Activated naive CD8-positive, alpha-beta T cell treated with anti-CD3 and anti-CD28 coated beads, Interleukin-2, amount 50 U/mL, for 24 hours (primary cell): ENCODE measurements around the gene VSNL1.

Experiments used
- ATAC-seq: fragments of 150-1000 bp; cut with Tn5 transposase; one replicate; pipeline ENCODE4 v1.10.0; 2021
- DNase-seq: peaks from one replicate; pipeline ENCODE4 v3.0.0; 2021
- H3K27ac Mint-ChIP-seq: one replicate; pipeline ENCODE4 v1.8.0; 2021; ENCODE audit warnings: mild to moderate bottlenecking, mixed read lengths
- H3K27me3 Mint-ChIP-seq: one replicate; pipeline ENCODE4 v1.8.0; 2021; ENCODE audit warnings: mixed read lengths
- H3K36me3 Mint-ChIP-seq: one replicate; pipeline ENCODE4 v1.8.0; 2021; ENCODE audit warnings: low read depth, mixed read lengths
- H3K4me1 Mint-ChIP-seq: one replicate; pipeline ENCODE4 v1.8.0; 2021; ENCODE audit warnings: mixed read lengths
- H3K4me3 Mint-ChIP-seq: one replicate; pipeline ENCODE4 v1.8.0; 2021; ENCODE audit warnings: mild to moderate bottlenecking, moderate library complexity, mixed read lengths
- H3K9me3 Mint-ChIP-seq: one replicate; pipeline ENCODE4 v1.8.0; 2021; ENCODE audit warnings: mixed read lengths

Gene VSNL1

DNA sequence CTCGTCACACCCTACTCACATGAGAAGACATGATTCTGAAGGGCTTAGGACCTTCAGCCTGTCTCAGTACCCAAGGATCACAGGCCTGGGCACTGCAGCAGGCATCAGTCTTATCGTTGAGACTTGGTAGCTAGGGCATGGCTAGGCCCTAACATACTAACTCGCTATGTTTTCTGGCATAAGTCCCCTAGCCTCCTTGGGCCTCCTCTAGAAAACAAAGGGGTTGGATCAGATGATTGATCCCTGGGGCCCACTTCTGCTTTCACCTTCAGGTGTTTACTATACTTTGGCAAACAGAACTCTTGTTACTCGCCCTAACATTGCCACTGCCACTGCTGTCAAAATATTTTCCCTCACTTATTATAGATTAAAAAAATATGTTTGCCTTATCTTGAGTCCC is 44.2 kb downstream of the VSNL1 start:
- Mint-ChIP-seq H3K9me3 (no peaks in the 10 kb centered on the region), H3K27ac (no peak overlapping the region), H3K4me3 (no peak overlapping the region), H3K36me3 (no peaks in the 10 kb centered on the region), H3K4me1 (no peaks in the 10 kb centered on the region), H3K27me3 (no peaks in the 10 kb centered on the region)
- DNase-seq (no peak), ATAC-seq (no peak)

GRCh38 chr2:17587469-17587868 is 47.0 kb downstream of the VSNL1 start:
- H3K4me3 Mint-ChIP-seq: no peak overlapping the region

GRCh38 chr2:17588031-17588430 is 47.5 kb downstream of the VSNL1 start:
- no peak overlapping the region for H3K4me3 Mint-ChIP-seq
- no peaks in the 10 kb centered on the region for H3K4me1 Mint-ChIP-seq
- DNase-seq (no peak), ATAC-seq (no peak)
- no peak overlapping the region for H3K27ac Mint-ChIP-seq
- no peaks in the 10 kb centered on the region for H3K9me3 Mint-ChIP-seq
- peaks cover 2% of the 10 kb centered on the region for H3K27me3 Mint-ChIP-seq
- H3K36me3 Mint-ChIP-seq: no peaks in the 10 kb centered on the region

More at GRCh38 chr2:17587469-17587868, 47.0 kb downstream of the VSNL1 start:
- H3K4me1 Mint-ChIP-seq: no peaks in the 10 kb centered on the region
- no peak for DNase-seq
- no peak for ATAC-seq
- no peaks in the 10 kb centered on the region for H3K9me3 Mint-ChIP-seq
- no peaks in the 10 kb centered on the region for H3K36me3 Mint-ChIP-seq
- H3K27ac Mint-ChIP-seq: no peak overlapping the region
- peaks cover 2% of the 10 kb centered on the region for H3K27me3 Mint-ChIP-seq

DNA sequence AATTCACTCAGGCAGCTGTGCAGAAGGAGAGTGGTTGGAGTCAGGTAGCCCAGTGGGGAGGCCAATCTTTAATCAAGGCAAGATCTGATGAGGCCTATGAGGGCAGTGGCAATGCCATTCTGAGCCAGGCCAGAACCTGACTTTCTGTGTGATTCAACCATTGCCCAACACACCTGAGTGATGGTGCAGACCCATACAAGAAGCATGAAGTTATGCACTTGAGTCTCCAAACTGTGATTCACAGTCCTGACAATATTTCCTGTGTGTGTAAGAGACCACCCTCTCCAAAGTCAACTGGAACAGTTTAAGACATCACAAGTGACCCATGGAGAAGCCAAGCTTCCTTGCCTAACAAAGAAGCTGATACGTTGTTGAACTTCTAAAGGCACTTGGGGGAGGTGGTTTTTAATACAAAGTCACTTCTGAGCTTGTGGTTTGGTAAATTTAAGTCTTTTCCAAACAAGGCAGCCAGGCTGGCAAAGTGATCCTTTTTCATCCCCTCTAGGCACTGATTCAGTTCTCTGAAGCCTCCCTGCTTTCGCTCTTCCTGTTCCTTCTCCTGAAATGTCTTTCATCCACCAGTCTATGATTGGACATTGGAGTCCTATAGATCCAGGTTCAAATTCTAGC is 49.0 kb downstream of the VSNL1 start:
- Mint-ChIP-seq H3K27me3 (peaks cover 2% of the 10 kb centered on the region), H3K9me3 (no peaks in the 10 kb centered on the region), H3K36me3 (no peaks in the 10 kb centered on the region), H3K4me3 (no peak overlapping the region), H3K27ac (no peak overlapping the region), H3K4me1 (no peaks in the 10 kb centered on the region)
- DNase-seq: no peak
- ATAC-seq: no peak

- no peak overlapping the region for H3K27ac Mint-ChIP-seq
Observed at GRCh38 chr2:17590342-17590911, 49.9 kb downstream of the VSNL1 start.

DNA sequence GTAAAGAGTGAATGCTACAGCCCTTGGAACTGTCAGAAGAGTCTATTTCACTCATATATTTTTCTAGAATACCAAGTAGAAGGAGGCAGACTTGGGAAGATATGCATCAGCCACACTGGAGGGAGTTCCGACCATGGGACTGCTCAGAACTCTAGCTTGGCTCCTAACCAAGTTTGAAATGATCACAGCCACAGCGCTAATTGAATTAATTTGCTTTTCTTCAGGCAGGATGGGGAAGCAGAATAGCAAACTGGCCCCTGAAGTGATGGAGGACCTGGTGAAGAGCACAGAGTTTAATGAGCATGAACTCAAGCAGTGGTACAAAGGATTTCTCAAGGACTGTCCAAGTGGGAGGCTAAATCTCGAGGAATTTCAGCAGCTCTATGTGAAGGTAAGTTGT is 51.4 kb downstream of the VSNL1 start:
- no peaks in the 10 kb centered on the region for H3K36me3 Mint-ChIP-seq
- ATAC-seq (no peak), DNase-seq (no peak)
- no peaks in the 10 kb centered on the region for H3K4me1 Mint-ChIP-seq
- no peak overlapping the region for H3K27ac Mint-ChIP-seq
- H3K4me3 Mint-ChIP-seq: no peak overlapping the region
- H3K27me3 Mint-ChIP-seq: peaks cover 4% of the 10 kb centered on the region
- H3K9me3 Mint-ChIP-seq: no peaks in the 10 kb centered on the region

More at GRCh38 chr2:17590342-17590911, 49.9 kb downstream of the VSNL1 start:
- Mint-ChIP-seq H3K36me3 (no peaks in the 10 kb centered on the region), H3K27me3 (peaks cover 4% of the 10 kb centered on the region), H3K9me3 (no peaks in the 10 kb centered on the region), H3K4me3 (no peak overlapping the region), H3K4me1 (no peaks in the 10 kb centered on the region)
- ATAC-seq (no peak), DNase-seq (no peak)

DNA sequence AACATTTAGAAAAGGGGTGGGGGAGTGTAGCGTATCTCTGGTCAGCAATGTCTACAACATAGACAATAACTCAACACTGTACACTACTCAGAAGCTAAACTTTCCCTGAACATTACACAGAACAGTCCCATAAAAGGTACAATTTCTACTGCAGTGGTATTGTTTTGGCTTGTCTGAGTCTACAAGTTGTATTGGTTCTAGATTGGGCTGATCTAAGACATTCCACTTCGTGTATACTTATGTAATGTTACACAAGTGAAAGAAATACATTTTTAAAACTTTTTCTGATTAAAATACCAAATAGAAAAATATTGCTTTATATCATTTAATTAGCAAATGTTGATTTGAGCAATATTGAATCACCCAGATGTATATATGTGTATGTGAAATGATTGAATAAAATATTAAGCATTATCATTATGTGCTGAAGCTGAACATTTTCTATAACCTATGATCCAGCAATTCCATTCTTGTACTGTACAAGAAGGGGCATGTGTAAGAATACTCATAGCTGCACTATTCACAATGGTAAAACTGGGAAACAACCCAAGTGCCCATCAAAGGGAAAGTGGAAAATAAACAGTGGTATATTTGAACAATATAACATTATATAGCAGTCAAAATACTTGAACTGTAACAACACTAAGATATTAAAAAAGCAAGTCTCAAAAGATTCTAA is 52.4 kb downstream of the VSNL1 start:
- H3K27ac Mint-ChIP-seq: no peak overlapping the region
- no peaks in the 10 kb centered on the region for H3K36me3 Mint-ChIP-seq
- no peak overlapping the region for H3K4me3 Mint-ChIP-seq

GRCh38 chr2:17593445-17593840 is 52.9 kb downstream of the VSNL1 start:
- H3K27ac Mint-ChIP-seq: no peak overlapping the region
- H3K4me1 Mint-ChIP-seq: no peaks in the 10 kb centered on the region
- no peak overlapping the region for H3K4me3 Mint-ChIP-seq
- DNase-seq (no peak), ATAC-seq (no peak)
- H3K9me3 Mint-ChIP-seq: no peaks in the 10 kb centered on the region
- H3K36me3 Mint-ChIP-seq: no peaks in the 10 kb centered on the region
- peaks cover 4% of the 10 kb centered on the region for H3K27me3 Mint-ChIP-seq

More for the DNA sequence above, 52.4 kb downstream of the VSNL1 start:
- Mint-ChIP-seq H3K9me3 (no peaks in the 10 kb centered on the region), H3K4me1 (no peaks in the 10 kb centered on the region), H3K27me3 (peaks cover 4% of the 10 kb centered on the region)
- ATAC-seq (no peak), DNase-seq (no peak)

DNA sequence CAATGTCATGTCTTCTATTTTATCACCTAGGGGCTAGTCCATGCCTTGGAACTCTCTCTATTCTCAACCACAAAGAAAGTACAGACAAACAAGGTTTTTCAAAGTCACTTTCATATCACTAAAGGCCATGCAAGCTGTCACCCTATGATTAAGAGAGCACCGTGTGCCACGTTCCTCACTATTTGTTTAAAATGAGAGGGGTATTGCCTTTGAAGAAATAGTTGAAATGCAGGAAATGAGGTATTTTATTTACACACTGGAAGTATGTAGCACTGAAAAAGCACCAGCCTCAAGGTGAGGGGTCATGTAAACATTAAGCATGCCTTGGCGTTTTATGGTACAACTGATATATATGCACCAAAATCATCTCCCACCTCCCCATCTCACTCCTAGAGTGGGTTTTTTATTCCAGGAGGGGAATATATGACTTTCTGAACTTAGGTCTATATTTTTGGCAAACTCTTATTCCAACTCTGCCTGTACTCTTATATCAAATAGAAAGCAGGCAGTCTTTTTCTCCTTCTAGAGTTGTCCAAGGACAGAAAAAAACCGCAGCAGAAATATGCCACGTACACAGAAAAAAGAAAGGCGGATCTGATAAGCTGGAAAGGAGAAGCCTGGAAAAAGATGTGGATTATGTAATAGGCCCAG is 53.5 kb downstream of the VSNL1 start:
- Mint-ChIP-seq H3K27me3 (peaks cover 4% of the 10 kb centered on the region), H3K36me3 (no peaks in the 10 kb centered on the region), H3K27ac (no peak overlapping the region), H3K4me3 (no peak overlapping the region), H3K4me1 (no peaks in the 10 kb centered on the region), H3K9me3 (no peaks in the 10 kb centered on the region)
- DNase-seq (no peak), ATAC-seq (no peak)

DNA sequence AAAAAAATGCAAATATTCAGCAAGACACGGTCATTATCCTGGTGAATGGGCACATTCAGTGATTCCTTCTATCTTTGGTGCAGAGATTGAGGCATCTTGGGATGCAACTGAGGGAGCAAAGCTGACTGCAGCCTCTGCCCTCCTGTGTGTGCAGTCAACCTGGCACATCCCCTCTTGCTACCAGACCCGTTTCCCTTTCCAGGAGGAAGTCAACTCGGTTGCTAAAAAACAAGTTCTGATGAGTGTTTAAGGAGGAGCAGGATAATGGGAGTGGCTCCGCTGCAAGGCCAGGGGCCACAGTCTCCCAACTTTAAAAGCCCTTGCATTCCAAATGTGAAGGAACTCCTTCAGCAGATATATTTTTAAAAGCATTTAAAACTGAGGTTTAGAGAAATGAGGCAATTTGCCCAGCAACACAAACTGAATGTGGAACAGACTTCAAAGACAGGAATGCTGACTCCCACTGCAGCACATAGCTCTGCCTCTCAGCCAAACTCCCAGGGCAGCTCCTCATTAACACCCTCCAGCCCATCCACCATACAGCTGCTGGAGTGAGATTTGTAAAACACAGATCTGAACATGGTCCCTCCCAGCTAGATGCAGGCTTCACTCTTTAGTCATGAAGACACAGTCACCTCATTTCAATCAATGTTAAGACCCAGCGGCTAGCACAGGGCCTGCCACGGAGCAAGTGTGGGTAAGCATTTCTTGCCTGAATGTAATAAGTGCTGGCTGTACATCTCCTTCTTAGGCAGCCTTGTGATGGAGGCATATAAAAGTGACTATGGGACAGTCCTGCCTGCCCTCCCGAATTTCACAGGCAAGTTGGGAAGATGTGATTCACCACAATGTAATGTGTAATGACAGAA is 54.3 kb downstream of the VSNL1 start:
- ATAC-seq (no peak), DNase-seq (no peak)
- Mint-ChIP-seq H3K27ac (no peak overlapping the region), H3K36me3 (no peaks in the 10 kb centered on the region), H3K4me1 (no peaks in the 10 kb centered on the region), H3K4me3 (no peak overlapping the region), H3K9me3 (no peaks in the 10 kb centered on the region), H3K27me3 (peaks cover 4% of the 10 kb centered on the region)

- Mint-ChIP-seq H3K27me3 (peaks cover 6% of the 10 kb centered on the region), H3K4me1 (no peaks in the 10 kb centered on the region), H3K36me3 (no peaks in the 10 kb centered on the region), H3K27ac (no peak overlapping the region), H3K9me3 (no peaks in the 10 kb centered on the region), H3K4me3 (no peak overlapping the region)
- DNase-seq: no peak
- no peak for ATAC-seq
Observed at GRCh38 chr2:17599617-17600016, 59.1 kb downstream of the VSNL1 start.

GRCh38 chr2:17600556-17601204 is 60.2 kb downstream of the VSNL1 start:
- Mint-ChIP-seq H3K4me1 (no peaks in the 10 kb centered on the region), H3K9me3 (no peaks in the 10 kb centered on the region), H3K27ac (no peak overlapping the region), H3K4me3 (no peak overlapping the region), H3K36me3 (no peaks in the 10 kb centered on the region), H3K27me3 (peaks cover 4% of the 10 kb centered on the region)
- ATAC-seq (no peak), DNase-seq (no peak)

GRCh38 chr2:17604050-17604449 is 63.6 kb downstream of the VSNL1 start:
- no peak overlapping the region for H3K4me3 Mint-ChIP-seq
- DNase-seq (no peak), ATAC-seq (no peak)
- H3K9me3 Mint-ChIP-seq: no peaks in the 10 kb centered on the region
- no peaks in the 10 kb centered on the region for H3K36me3 Mint-ChIP-seq
- peaks cover 4% of the 10 kb centered on the region for H3K27me3 Mint-ChIP-seq
- no peak overlapping the region for H3K27ac Mint-ChIP-seq
- no peaks in the 10 kb centered on the region for H3K4me1 Mint-ChIP-seq

- no peak for DNase-seq
- H3K4me1 Mint-ChIP-seq: no peaks in the 10 kb centered on the region
- H3K27ac Mint-ChIP-seq: no peak overlapping the region
- no peaks in the 10 kb centered on the region for H3K36me3 Mint-ChIP-seq
- no peaks in the 10 kb centered on the region for H3K9me3 Mint-ChIP-seq
- ATAC-seq: no peak
- H3K27me3 Mint-ChIP-seq: peaks cover 4% of the 10 kb centered on the region
- no peak overlapping the region for H3K4me3 Mint-ChIP-seq
Observed at GRCh38 chr2:17605696-17606095, 65.2 kb downstream of the VSNL1 start.
